K562 (cell line): Measurements from ENCODE around the gene FAM107B. TPM values are rescaled to one million over a fixed set of nuclear protein-coding genes. Genes with fewer than 3 reads are reported as not detected.

Experiments used
- ATAC-seq: fragments of 200-7000 bp; cut with Tn5 transposase; 3 replicates; pipeline ENCODE4 v1.9.1; 2020; ENCODE audit warnings: moderate library complexity
- BruUV-seq: library from RNA; stranded (reverse); fragments of 400-500 nt; replicated peaks from 2 replicates; lab custom pipeline; 2021; lab: Mats Ljungman, UMichigan
- CTCF ChIA-PET: fragments of 300-600 bp; formaldehyde crosslinking; extraction: SDS; loops from one replicate; lab custom pipeline; 2021; ENCODE audit warnings: low intra/inter-chr PET ratio; lab: Yijun Ruan, JAX
- POLR2A ChIA-PET: fragments of 300-600, 350-650 bp; sonication (Branson Sonifier 250); formaldehyde crosslinking; extraction: SDS; loops from one replicate; lab custom pipeline; 2021; ENCODE audit warnings: antibody characterized with exemption, inconsistent platforms; lab: Yijun Ruan, JAX
- DNase-seq, 4 experiments: peaks; one replicate each; pipeline versions ENCODE4 v3.0.0 to v3.0.0-alpha.2; 2011 to 2018; ENCODE audit warnings: low spot score in 3 of 4, mixed read lengths in 3 of 4; ENCODE audit errors: extremely low read depth in 1 of 4
- FAIRE-seq: peaks from 2 replicates; lab custom pipeline; 2011; peaks lifted over from hg19 to GRCh38; lab: Jason Lieb, UNC
- H2AFZ ChIP-seq: 2 replicates; pipeline ENCODE4 v1.6.0; 2011; ENCODE audit warnings: low read depth, low read length, control low read depth, inconsistent platforms
- H3K27ac ChIP-seq: fragments of 200-600 bp; 3 replicates; pipeline ENCODE4 v1.8.0; 2011; ENCODE audit warnings: low read depth, mild to moderate bottlenecking, control low read depth, inconsistent platforms, low read length, moderate library complexity, mixed read lengths; ENCODE audit errors: extremely low read depth
- H3K27me3 ChIP-seq, 2 experiments: fragments of 300-600 bp in 1 of 2; 2 replicates in 1 of 2; 3 replicates in 1 of 2; pipeline versions ENCODE4 v1.6.0 to v1.8.0; 2011; ENCODE audit warnings: inconsistent platforms in 2 of 2, low read length in 2 of 2, mild to moderate bottlenecking in 1 of 2, mixed read lengths in 1 of 2, moderate library complexity in 1 of 2; ENCODE audit not compliant: control insufficient read depth in 2 of 2, insufficient read depth in 2 of 2
- H3K36me3 ChIP-seq: fragments of 300-600 bp; 3 replicates; pipeline ENCODE4 v1.8.0; 2011; ENCODE audit warnings: mild to moderate bottlenecking, low read length, inconsistent platforms; ENCODE audit not compliant: control insufficient read depth, insufficient read depth
- H3K4me1 ChIP-seq, 2 experiments: fragments of 200-600 bp in 1 of 2; replicated peaks in 1 of 2; 2 replicates in 1 of 2; 3 replicates in 1 of 2; pipeline versions ENCODE4 v1.5.1 to v1.8.0; 2011; ENCODE audit warnings: inconsistent platforms in 2 of 2, low read length in 2 of 2, mild to moderate bottlenecking in 1 of 2, mixed read lengths in 1 of 2, moderate library complexity in 1 of 2; ENCODE audit not compliant: control insufficient read depth in 2 of 2, insufficient read depth in 2 of 2
- H3K4me2 ChIP-seq: 2 replicates; pipeline ENCODE4 v1.6.1; 2011; ENCODE audit warnings: low read length, control low read depth, inconsistent platforms, mixed read lengths; ENCODE audit not compliant: insufficient read depth
- H3K4me3 ChIP-seq: fragments of 200-600 bp; sonication (generic), shearing (Covaris generic); 2 replicates; pipeline ENCODE4 v1.5.1; 2016; ENCODE audit warnings: control low read depth, inconsistent platforms
- H3K79me2 ChIP-seq: fragments of 200-600 bp; 3 replicates; pipeline ENCODE4 v1.8.0; 2011; ENCODE audit warnings: low read length, inconsistent platforms; ENCODE audit not compliant: control insufficient read depth, insufficient read depth
- H3K9ac ChIP-seq, 2 experiments: 2 replicates each; pipeline versions ENCODE4 v1.6.0 to v1.6.1; 2011; ENCODE audit warnings: low read depth in 2 of 2, low read length in 2 of 2, control low read depth in 1 of 2, inconsistent platforms in 1 of 2, mild to moderate bottlenecking in 1 of 2, mixed read lengths in 1 of 2; ENCODE audit not compliant: insufficient read depth in 1 of 2
- H3K9me1 ChIP-seq: one replicate; pipeline ENCODE4 v1.6.0; 2011; ENCODE audit warnings: inconsistent platforms, mild to moderate bottlenecking, low read length, moderate library complexity; ENCODE audit not compliant: control insufficient read depth, insufficient read depth
- H3K9me3 ChIP-seq: replicated peaks from 2 replicates; pipeline ENCODE4 v1.5.1; 2011; ENCODE audit warnings: low read depth, low read length, inconsistent platforms; ENCODE audit not compliant: control insufficient read depth, insufficient read depth
- H4K20me1 ChIP-seq: replicated peaks from 2 replicates; pipeline ENCODE4 v1.6.1; 2011; ENCODE audit warnings: low read length, inconsistent platforms, mixed read lengths; ENCODE audit not compliant: control insufficient read depth, insufficient read depth
- CREBBP ChIP-seq: IDR thresholded peaks from one replicate; pipeline ENCODE4 v1.6.1; 2012; ENCODE audit warnings: low read depth, mild to moderate bottlenecking, control low read depth, inconsistent platforms, low read length
- ETS1 ChIP-seq: conservative IDR thresholded peaks from 2 replicates; pipeline ENCODE4 v1.6.1; 2011; ENCODE audit warnings: low read depth, mild to moderate bottlenecking, low read length; ENCODE audit not compliant: control insufficient read depth
- MAFK ChIP-seq: IDR thresholded peaks from 2 replicates; pipeline ENCODE4 v1.6.1; 2011; ENCODE audit warnings: low read length, improper control_type of control experiment
- MBD2 ChIP-seq: sonication (generic); IDR thresholded peaks from 2 replicates; pipeline ENCODE4 v1.6.1; 2016; ENCODE audit warnings: low read depth, borderline replicate concordance
- NR3C1 ChIP-seq: sonication (generic); formaldehyde crosslinking; IDR thresholded peaks from 2 replicates; pipeline ENCODE4 v1.8.1; 2022; ENCODE audit warnings: missing genetic modification reagents
- OTX1 ChIP-seq: fragments of 450-650 bp; formaldehyde crosslinking; IDR thresholded peaks from 2 replicates; pipeline ENCODE4 v1.4.0; 2022; ENCODE audit warnings: mild to moderate bottlenecking
- PBX2 ChIP-seq, 2 experiments: IDR thresholded peaks in 1 of 2; conservative IDR thresholded peaks in 1 of 2; 2 replicates each; pipeline ENCODE4 v1.6.1; 2016; ENCODE audit warnings: low read depth in 2 of 2, mild to moderate bottlenecking in 1 of 2, missing compliant biosample characterization in 1 of 2, missing genetic modification characterization in 1 of 2, moderate library complexity in 1 of 2
- SRSF3 ChIP-seq: fragments of 200-400 bp; formaldehyde crosslinking; IDR thresholded peaks from 2 replicates; pipeline ENCODE4 v1.6.1; 2016; ENCODE audit warnings: mild to moderate bottlenecking, low read length, moderate library complexity; ENCODE audit not compliant: insufficient read depth
- TAF7 ChIP-seq: fragments of 450-650 bp; IDR thresholded peaks from 2 replicates; pipeline ENCODE4 v1.6.1; 2016; ENCODE audit warnings: missing genetic modification characterization, missing compliant biosample characterization
- THRB ChIP-seq: fragments of 450-650 bp; formaldehyde crosslinking; conservative IDR thresholded peaks from 2 replicates; pipeline ENCODE4 v1.4.0; 2022; ENCODE audit warnings: mild to moderate bottlenecking, missing genetic modification characterization
- ZBTB5 ChIP-seq: fragments of 450-650 bp; IDR thresholded peaks from 2 replicates; pipeline ENCODE4 v1.6.1; 2017; ENCODE audit warnings: antibody characterized with exemption
- ZBTB8A ChIP-seq: fragments of 450-650 bp; IDR thresholded peaks from 2 replicates; pipeline ENCODE4 v1.6.1; 2018; ENCODE audit warnings: mild to moderate bottlenecking, moderate library complexity; ENCODE audit not compliant: partially characterized antibody
- ZC3H11A ChIP-seq: IDR thresholded peaks from 2 replicates; pipeline ENCODE4 v1.6.1; 2012; ENCODE audit warnings: low read depth, low read length, improper control_type of control experiment
- ZNF282 ChIP-seq: sonication (generic); formaldehyde crosslinking; IDR thresholded peaks from 2 replicates; pipeline ENCODE4 v1.8.1; 2023; ENCODE audit warnings: missing genetic modification reagents
- WGBS: fragments of 100-300 bp; shearing (Covaris generic); methylation state at CpG from one replicate; pipeline ENCODE4 v1.1.6; 2016; ENCODE audit warnings: low coverage, mixed read lengths; ENCODE audit not compliant: insufficient coverage; ENCODE audit errors: missing lambda C conversion rate; 5-methylcytosine and 5-hydroxymethylcytosine counted together
- in situ Hi-C: fragments of 300-500 bp; cut with MboI; formaldehyde crosslinking; loops from 4 replicates; pipeline ENCODE4 v1.15.0; 2018; ENCODE audit warnings: inconsistent platforms, mixed read lengths
- intact Hi-C: fragments of 100-400 bp; cut with micrococcal nuclease; formaldehyde crosslinking; loops from 2 replicates; pipeline ENCODE4 v1.14.2; 2022
- polyA plus RNA-seq, 8 experiments: library from polyadenylated mRNA; depleted of rRNA in 4 of 8; stranded (reverse) in 5 of 8; unstranded in 3 of 8; fragments of >200 nt; fragmentation: Nextera tagmentation in 2 of 8; fragmentation: Illumina TruSeq in 1 of 8; extraction: Ambion mirVana in 2 of 8; extraction: Trizol in 1 of 8; gene quantifications; 2 replicates each; pipeline versions ENCODE4 v1.2.1 to v1.2.3, GENCODE V29; 2011 to 2014; ENCODE audit warnings: inconsistent platforms in 1 of 8, missing spikeins in 1 of 8
- total RNA-seq, 7 experiments: library from RNA; depleted of rRNA in 6 of 7; stranded (reverse); fragments of >200 nt in 6 of 7; fragmentation: Illumina TruSeq in 2 of 7; extraction: Trizol in 2 of 7; gene quantifications; 2 replicates each; pipeline versions ENCODE4 v1.2.1 to v1.2.3, GENCODE V29; 2011 to 2021; ENCODE audit warnings: low replicate concordance in 1 of 7

FAM107B gene
- total and polyA plus RNA-seq, 9 of the 15 experiments (the other 6 are each of a cell fraction or from before 2014, with no cell fraction given), result 0.40 to 2.8 (median 1.4) TPM

GRCh38 chr10:14563076-14563336 lies 211.7 kb downstream of the FAM107B start:
- Histone ChIP-seq H3K79me2 (no peaks in the 10 kb centered on the region), H3K27ac (no peak overlapping the region), H3K9ac (no peak overlapping the region), H3K9me1 (no peaks in the 10 kb centered on the region)
- CTCF ChIA-PET, result no interaction called here
- WGBS, result 6% methylated on average over 3 of the region's 3 CpGs
- no peak for TF ChIP-seq MAFK
- TF ChIP-seq PBX2 (CRISPR knock-in tag; IDR thresholded peaks at IDR 0.05; ENCODE audit: low read depth), result no peak
- no peak for TF ChIP-seq PBX2 (tag; conservative IDR thresholded peaks at IDR 0.05; ENCODE audit: low read depth)
- TF ChIP-seq ZNF282 (CRISPR knock-in tag), result no peak
- no peak for TF ChIP-seq OTX1 (CRISPR knock-in tag)
- no peak for TF ChIP-seq TAF7 (tag)
- TF ChIP-seq CREBBP, result no peak
- no peak for TF ChIP-seq THRB (CRISPR knock-in tag)
- TF ChIP-seq ZBTB5, result no peak
- no peak for TF ChIP-seq NR3C1
- no peak for TF ChIP-seq ETS1
- TF ChIP-seq ZC3H11A, result no peak
- TF ChIP-seq MBD2, result no peak
- TF ChIP-seq ZBTB8A, result no peak
- TF ChIP-seq SRSF3, result no peak
- TF ChIP-seq, all 486 proteins: peak for 0
- in situ Hi-C loops, result no loop called here
- POLR2A ChIA-PET, result interaction anchor here (0.8 to 1.2 kb wide), 4 partner anchors 10 to 274 kb away, joined by 3 to 4 read pairs (median 3); no protein-coding TSS in a partner anchor
- Histone ChIP-seq H3K4me1 (no peaks in the 10 kb centered on the region; a peak in 1 of 5 replicates), H3K36me3 (no peaks in the 10 kb centered on the region), H4K20me1 (no peaks in the 10 kb centered on the region), H3K4me3 (no peak overlapping the region), H3K4me2 (no peak overlapping the region), H3K9me3 (no peaks in the 10 kb centered on the region), H3K27me3 (peaks cover 10 to 47% of the 10 kb centered on the region in 2 experiments; a peak in 4 of 5 replicates), H2AFZ (no peak overlapping the region)
- no TSS peak for BruUV-seq
- intact Hi-C loops, result no loop called here
- FAIRE-seq (no peak), ATAC-seq (no peak), DNase-seq (no peak)
